T-cell (primary cell): ENCODE measurements around the gene RGS3. TPM values are rescaled to one million over a fixed set of nuclear protein-coding genes. Genes with fewer than 3 reads are reported as not detected.

ENCODE experiments used
- ATAC-seq, 4 experiments: fragments of 200-7000 bp in 3 of 4; fragments of 150-1000 bp in 1 of 4; cut with Tn5 transposase; replicated peaks in 1 of 4; 1 replicate in 3 of 4; 2 replicates in 1 of 4; pipeline ENCODE4 v1.10.0; 2021; ENCODE audit warnings: moderate library complexity in 3 of 4, mild to moderate bottlenecking in 2 of 4, moderate number of reproducible peaks in 1 of 4
- CTCF ChIA-PET, 2 donors: fragments of 300-600 bp; sonication (Branson Sonifier 250); formaldehyde crosslinking; loops; one replicate each; lab custom pipeline; 2022; ENCODE audit warnings: antibody characterized with exemption in 2 of 2; lab: Charles Lee
- POLR2A ChIA-PET, 2 donors: fragments of 300-600 bp; sonication (Branson Sonifier 250); formaldehyde crosslinking; loops; one replicate each; lab custom pipeline; 2022; ENCODE audit warnings: antibody characterized with exemption in 2 of 2; lab: Charles Lee
- DNase-seq, 35 experiments: peaks; one replicate each; pipeline versions ENCODE4 v3.0.0 to v3.0.0-alpha.2; 2013 to 2023
- H3K27ac ChIP-seq: one replicate; pipeline ENCODE4 v1.5.1; 2013; ENCODE audit warnings: low read length
- H3K27me3 ChIP-seq, 2 experiments: replicated peaks in 1 of 2; 1 replicate in 1 of 2; 2 replicates in 1 of 2; pipeline versions ENCODE4 v1.6.1 to v1.7.0; 2013; ENCODE audit warnings: low read length in 1 of 2, mixed read lengths in 1 of 2; ENCODE audit not compliant: control insufficient read depth in 2 of 2, insufficient read depth in 2 of 2; ENCODE audit errors: extremely low read depth in 1 of 2
- H3K36me3 ChIP-seq, 2 donors: 1 replicate in 1 of 2; 2 replicates in 1 of 2; pipeline versions ENCODE4 v1.6.1 to v1.7.0; 2013; ENCODE audit warnings: low read length in 1 of 2; ENCODE audit not compliant: control insufficient read depth in 2 of 2, insufficient read depth in 1 of 2; ENCODE audit errors: extremely low read depth in 1 of 2
- H3K4me1 ChIP-seq, 2 experiments: 1 replicate in 1 of 2; 2 replicates in 1 of 2; pipeline versions ENCODE4 v1.6.1 to v1.7.0; 2013; ENCODE audit warnings: low read length in 2 of 2, mixed read lengths in 1 of 2; ENCODE audit not compliant: insufficient read depth in 2 of 2, control insufficient read depth in 1 of 2; ENCODE audit errors: extremely low read depth in 1 of 2
- H3K4me3 ChIP-seq, 2 donors: 1 replicate in 1 of 2; 2 replicates in 1 of 2; pipeline versions ENCODE4 v1.5.1 to v1.7.0; 2013; ENCODE audit warnings: mild to moderate bottlenecking in 2 of 2, low read length in 1 of 2, moderate library complexity in 1 of 2; ENCODE audit not compliant: control insufficient read depth in 1 of 2; ENCODE audit errors: extremely low read depth in 1 of 2
- H3K9me3 ChIP-seq: 2 replicates; pipeline ENCODE4 v1.7.0; 2013
- H3K27ac Mint-ChIP-seq, 2 donors: one replicate each; pipeline ENCODE4 v1.8.0; 2020 to 2021; ENCODE audit warnings: mild to moderate bottlenecking in 2 of 2, mixed read lengths in 2 of 2
- H3K27me3 Mint-ChIP-seq, 2 donors: one replicate each; pipeline ENCODE4 v1.8.0; 2021 to 2022; ENCODE audit warnings: mixed read lengths in 2 of 2
- H3K36me3 Mint-ChIP-seq: one replicate; pipeline ENCODE4 v1.8.0; 2021; ENCODE audit warnings: mixed read lengths
- H3K4me1 Mint-ChIP-seq, 3 donors: one replicate each; pipeline ENCODE4 v1.8.0; 2020 to 2022; ENCODE audit warnings: mixed read lengths in 3 of 3, mild to moderate bottlenecking in 1 of 3
- H3K4me3 Mint-ChIP-seq, 3 donors: one replicate each; pipeline ENCODE4 v1.8.0; 2020 to 2022; ENCODE audit warnings: mild to moderate bottlenecking in 3 of 3, mixed read lengths in 3 of 3, moderate library complexity in 3 of 3
- H3K9me3 Mint-ChIP-seq, 3 donors: one replicate each; pipeline ENCODE4 v1.8.0; 2020 to 2022; ENCODE audit warnings: mixed read lengths in 3 of 3
- WGBS: methylation state at CpG from one replicate; pipeline ENCODE4 v1.1.5; 2013; ENCODE audit warnings: missing lambda C conversion rate; ENCODE audit not compliant: insufficient coverage; 5-methylcytosine and 5-hydroxymethylcytosine counted together
- total RNA-seq, 35 experiments: library from RNA in 6 of 35; stranded (reverse) in 6 of 35; fragments of 120-200 nt in 1 of 35; gene quantifications; one replicate each; pipeline versions ENCODE4 v1.2.1 to v1.2.4 and lab custom pipeline; 2013 to 2026

RGS3 gene
- total RNA-seq, 5 donors from 2014 or later (not counting 1 experiment from before 2014, with no cell fraction given) = 15.9 to 36.5 (median 24.9) TPM

- H3K4me1 ChIP-seq = peaks cover 0 to 5% of the 10 kb centered on the region in 2 experiments
- CTCF ChIA-PET = no interaction called here
- peaks cover 9 to 59% of the 10 kb centered on the region in 2 donors for H3K36me3 ChIP-seq
- no peak overlapping the region for H3K4me3 Mint-ChIP-seq
- peaks cover 29% of the 10 kb centered on the region for H3K36me3 Mint-ChIP-seq
- no peak overlapping the region for H3K27ac Mint-ChIP-seq
- H3K9me3 ChIP-seq = no peaks in the 10 kb centered on the region
- WGBS = 98% methylated on average over 25 of the region's 27 CpGs
- H3K4me3 ChIP-seq = no peak overlapping the region
- H3K9me3 Mint-ChIP-seq = no peaks in the 10 kb centered on the region
- POLR2A ChIA-PET = no interaction called here
- H3K4me1 Mint-ChIP-seq = peaks cover 0 to 6% (median 5%) of the 10 kb centered on the region in 3 donors
- H3K27me3 ChIP-seq = no peaks in the 10 kb centered on the region
- H3K27me3 Mint-ChIP-seq = no peaks in the 10 kb centered on the region
- ATAC-seq = no peak
- no peak overlapping the region for H3K27ac ChIP-seq
- DNase-seq = no peak
Observed at GRCh38 chr9:113596616-113597320, 133.2 kb downstream of the RGS3 start.

GRCh38 chr9:113597390-113598241, 134.1 kb downstream of the RGS3 start:
- Histone ChIP-seq H3K27me3 (no peaks in the 10 kb centered on the region), H3K9me3 (no peaks in the 10 kb centered on the region), H3K4me3 (no peak overlapping the region), H3K36me3 (peaks cover 9 to 52% of the 10 kb centered on the region in 2 donors), H3K27ac (no peak overlapping the region), H3K4me1 (no peaks in the 10 kb centered on the region)
- DNase-seq (no peak), ATAC-seq (no peak)
- H3K27ac Mint-ChIP-seq = no peak overlapping the region
- 95% methylated on average over 6 of the region's 14 CpGs for WGBS
- H3K27me3 Mint-ChIP-seq = no peaks in the 10 kb centered on the region
- POLR2A ChIA-PET = no interaction called here
- no peak overlapping the region for H3K4me3 Mint-ChIP-seq
- CTCF ChIA-PET = interaction anchor here in 1 of 2 donors (0.8 kb wide), 1 partner anchor 7 kb away, joined by 4 read pairs; no protein-coding TSS in a partner anchor
- H3K9me3 Mint-ChIP-seq = no peaks in the 10 kb centered on the region
- H3K36me3 Mint-ChIP-seq = peaks cover 28% of the 10 kb centered on the region
- peaks cover 0 to 5% (median 4%) of the 10 kb centered on the region in 3 donors for H3K4me1 Mint-ChIP-seq

GRCh38 chr9:113598451-113598850, 134.9 kb downstream of the RGS3 start:
- ATAC-seq = no peak
- H3K36me3 ChIP-seq = peaks cover 9 to 52% of the 10 kb centered on the region in 2 donors

GRCh38 chr9:113598883-113599282, 135.4 kb downstream of the RGS3 start:
- no peak overlapping the region for H3K27ac Mint-ChIP-seq

More at GRCh38 chr9:113598451-113598850, 134.9 kb downstream of the RGS3 start:
- Mint-ChIP-seq H3K4me3 (no peak overlapping the region), H3K36me3 (peaks cover 24% of the 10 kb centered on the region), H3K9me3 (no peaks in the 10 kb centered on the region), H3K27me3 (no peaks in the 10 kb centered on the region), H3K4me1 (no peaks in the 10 kb centered on the region), H3K27ac (no peak overlapping the region)
- ChIA-PET CTCF (interaction anchor here in 1 of 2 donors (0.8 kb wide), 1 partner anchor 8 kb away, joined by 4 read pairs; no protein-coding TSS in a partner anchor), POLR2A (interaction anchor here in 1 of 2 donors (0.6 kb wide), 1 partner anchor 203 kb away, joined by 3 read pairs; no protein-coding TSS in a partner anchor)
- no peaks in the 10 kb centered on the region for H3K9me3 ChIP-seq
- H3K27me3 ChIP-seq = no peaks in the 10 kb centered on the region
- no peaks in the 10 kb centered on the region for H3K4me1 ChIP-seq
- no peak overlapping the region for H3K27ac ChIP-seq
- no peak for DNase-seq
- WGBS = no CpG with 5 or more reads among the region's 2 CpGs
- no peak overlapping the region for H3K4me3 ChIP-seq

GRCh38 chr9:113599646-113600022, 136.1 kb downstream of the RGS3 start:
- DNase-seq (no peak), ATAC-seq (no peak)
- H3K36me3 Mint-ChIP-seq = peaks cover 24% of the 10 kb centered on the region
- no peaks in the 10 kb centered on the region for H3K27me3 Mint-ChIP-seq
- POLR2A ChIA-PET = no interaction called here
- Histone ChIP-seq H3K9me3 (no peaks in the 10 kb centered on the region), H3K4me3 (no peak overlapping the region), H3K4me1 (no peaks in the 10 kb centered on the region), H3K36me3 (peaks cover 9 to 40% of the 10 kb centered on the region in 2 donors), H3K27ac (no peak overlapping the region), H3K27me3 (no peaks in the 10 kb centered on the region)
- CTCF ChIA-PET = no interaction called here
- no peaks in the 10 kb centered on the region for H3K4me1 Mint-ChIP-seq
- peak overlapping the region in 1 of 2 donors; percentile 4 for H3K27ac Mint-ChIP-seq
- H3K4me3 Mint-ChIP-seq = no peak overlapping the region
- 96% methylated on average over 4 of the region's 5 CpGs for WGBS
- H3K9me3 Mint-ChIP-seq = no peaks in the 10 kb centered on the region

More at GRCh38 chr9:113598883-113599282, 135.4 kb downstream of the RGS3 start:
- no peaks in the 10 kb centered on the region for H3K9me3 Mint-ChIP-seq
- H3K4me1 ChIP-seq = no peaks in the 10 kb centered on the region
- ChIA-PET CTCF (interaction anchor here in 1 of 2 donors (0.8 kb wide), 1 partner anchor 9 kb away, joined by 4 read pairs; no protein-coding TSS in a partner anchor), POLR2A (interaction anchor here in 1 of 2 donors (0.6 kb wide), 1 partner anchor 203 kb away, joined by 3 read pairs; no protein-coding TSS in a partner anchor)
- H3K9me3 ChIP-seq = no peaks in the 10 kb centered on the region
- H3K36me3 Mint-ChIP-seq = peaks cover 24% of the 10 kb centered on the region
- H3K4me3 ChIP-seq = no peak overlapping the region
- DNase-seq (no peak), ATAC-seq (no peak)
- H3K27me3 ChIP-seq = no peaks in the 10 kb centered on the region
- no peaks in the 10 kb centered on the region for H3K4me1 Mint-ChIP-seq
- 91% methylated on average over 5 of the region's 5 CpGs for WGBS
- no peaks in the 10 kb centered on the region for H3K27me3 Mint-ChIP-seq
- no peak overlapping the region for H3K27ac ChIP-seq
- H3K36me3 ChIP-seq = peaks cover 9 to 48% of the 10 kb centered on the region in 2 donors
- no peak overlapping the region for H3K4me3 Mint-ChIP-seq
